GM12874 (cell line): ENCODE results near the gene ARHGEF25.
A peak's percentile ranks its signal among the peaks of the same experiment; 100 is the strongest.

Experiments used
- CTCF ChIP-seq: IDR thresholded peaks from 2 replicates; pipeline ENCODE4 v1.5.1; 2011; ENCODE audit warnings: low read depth, mild to moderate bottlenecking, control low read depth, low read length, moderate library complexity; ENCODE audit not compliant: insufficient read depth

The ARHGEF25 gene

GRCh38 chr12:57619434-57620244 is 8.4 kb downstream of the ARHGEF25 start:
- no peak for TF ChIP-seq CTCF

- no peak for TF ChIP-seq CTCF
These were observed 9.2 kb downstream of the ARHGEF25 start for GRCh38 chr12:57620245-57620935.

- TF ChIP-seq CTCF, result no peak
These were observed 9.8 kb downstream of the ARHGEF25 start for GRCh38 chr12:57620936-57621496.

GRCh38 chr12:57621497-57622292 is 10.5 kb downstream of the ARHGEF25 start:
- peak; percentile 92 for TF ChIP-seq CTCF

- TF ChIP-seq CTCF, result no peak
These were observed 11.3 kb downstream of the ARHGEF25 start for GRCh38 chr12:57622293-57623245.

- TF ChIP-seq CTCF, result no peak
These were observed 12.2 kb downstream of the ARHGEF25 start for GRCh38 chr12:57623385-57623784.
